ENCODE data around the gene KCNJ5. TPM values are rescaled to one million over a fixed set of nuclear protein-coding genes. Genes with fewer than 3 reads are reported as not detected.

The KCNJ5 gene
- total RNA-seq, 1 experiment from 2014 or later, result 0.11 TPM

DNA sequence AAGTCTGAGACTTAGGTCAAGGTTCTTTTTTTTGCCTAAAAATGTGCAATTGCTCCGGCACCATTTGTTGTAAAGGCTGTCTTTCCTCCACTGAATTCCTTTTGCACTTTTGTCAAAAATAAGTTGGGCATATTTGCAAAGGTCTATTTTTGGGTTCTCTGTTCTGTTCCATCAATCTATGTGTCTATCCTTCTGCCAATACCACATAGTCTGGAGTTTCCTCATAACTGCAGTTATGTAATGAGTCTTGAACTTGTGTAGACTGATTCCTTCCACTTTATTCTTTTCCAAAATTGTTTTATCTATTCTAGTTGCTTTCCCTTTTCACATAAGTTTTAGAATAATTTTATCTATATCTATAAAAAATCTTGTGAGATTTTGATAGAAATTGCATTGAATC lies 6.7 kb downstream of the KCNJ5 start:
- H2BK5ac ChIP-seq (ENCODE audit: insufficient read length, low read length), result no peak overlapping the region
- WGBS (ENCODE audit: extremely low coverage, insufficient read length, low lambda C conversion rate), result no CpG with 5 or more reads among the region's 1 CpG
- H3K4me1 ChIP-seq (ENCODE audit: insufficient read depth, low read length), result no peaks in the 10 kb centered on the region; the same call in 1 of the 2 replicates
- no peak overlapping the region for H4K5ac ChIP-seq (ENCODE audit: insufficient read length, low read depth, low read length)
- Mint-ChIP-seq H3K4me3 (no peak overlapping the region), H3K27ac (no peak overlapping the region), H3K9me3 (no peaks in the 10 kb centered on the region; a peak in 2 of 5 replicates), H3K27me3 (ENCODE audit: low read depth) (peaks cover 93% of the 10 kb centered on the region), H3K4me1 (peaks cover 18 to 25% of the 10 kb centered on the region in 2 experiments), H3K36me3 (ENCODE audit: insufficient read depth in 1 of 3, low read depth in 3 of 3) (no peaks in the 10 kb centered on the region)
- H2BK12ac ChIP-seq (ENCODE audit: insufficient read length, low read depth, low read length), result no peak overlapping the region
- no peak overlapping the region for H4K8ac ChIP-seq (replicated peaks; ENCODE audit: insufficient read length, low read depth, low read length)
- peaks cover 4% of the 10 kb centered on the region for H4K20me1 ChIP-seq (ENCODE audit: control insufficient read depth, insufficient read depth, insufficient read length)
- H3K18ac ChIP-seq (ENCODE audit: insufficient read length, low read depth, low read length), result no peak overlapping the region
- no peak overlapping the region for H3K27ac ChIP-seq (ENCODE audit: insufficient read length, low read depth, low read length)
- H2AFZ ChIP-seq (ENCODE audit: low read length), result no peak overlapping the region
- TF ChIP-seq, protein P1, sequence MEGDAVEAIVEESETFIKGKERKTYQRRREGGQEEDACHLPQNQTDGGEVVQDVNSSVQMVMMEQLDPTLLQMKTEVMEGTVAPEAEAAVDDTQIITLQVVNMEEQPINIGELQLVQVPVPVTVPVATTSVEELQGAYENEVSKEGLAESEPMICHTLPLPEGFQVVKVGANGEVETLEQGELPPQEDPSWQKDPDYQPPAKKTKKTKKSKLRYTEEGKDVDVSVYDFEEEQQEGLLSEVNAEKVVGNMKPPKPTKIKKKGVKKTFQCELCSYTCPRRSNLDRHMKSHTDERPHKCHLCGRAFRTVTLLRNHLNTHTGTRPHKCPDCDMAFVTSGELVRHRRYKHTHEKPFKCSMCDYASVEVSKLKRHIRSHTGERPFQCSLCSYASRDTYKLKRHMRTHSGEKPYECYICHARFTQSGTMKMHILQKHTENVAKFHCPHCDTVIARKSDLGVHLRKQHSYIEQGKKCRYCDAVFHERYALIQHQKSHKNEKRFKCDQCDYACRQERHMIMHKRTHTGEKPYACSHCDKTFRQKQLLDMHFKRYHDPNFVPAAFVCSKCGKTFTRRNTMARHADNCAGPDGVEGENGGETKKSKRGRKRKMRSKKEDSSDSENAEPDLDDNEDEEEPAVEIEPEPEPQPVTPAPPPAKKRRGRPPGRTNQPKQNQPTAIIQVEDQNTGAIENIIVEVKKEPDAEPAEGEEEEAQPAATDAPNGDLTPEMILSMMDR (conservative IDR thresholded peaks at IDR 0.05), result no peak
- H3K23ac ChIP-seq (ENCODE audit: insufficient read length, low read depth, low read length), result no peak overlapping the region
- H3K56ac ChIP-seq (ENCODE audit: insufficient read length, low read depth, low read length), result no peak overlapping the region
- peaks cover 41% of the 10 kb centered on the region for H3K27me3 ChIP-seq (ENCODE audit: insufficient read depth, low read length)
- DNase-seq, result no peak
- H2BK20ac ChIP-seq (ENCODE audit: low read depth, low read length, poor library complexity, severe bottlenecking), result no peak overlapping the region
- H3K79me2 ChIP-seq (ENCODE audit: insufficient read depth, low read length), result no peaks in the 10 kb centered on the region
- H3K4ac ChIP-seq (ENCODE audit: low read depth, low read length), result no peak overlapping the region
- no peak overlapping the region for H2BK15ac ChIP-seq (ENCODE audit: low read depth, low read length)
- H3K9me3 ChIP-seq (ENCODE audit: control insufficient read depth, low read depth, low read length), result no peaks in the 10 kb centered on the region
- no peak overlapping the region for H3T11ph ChIP-seq (ENCODE audit: low read length)
- no peak overlapping the region for H3K14ac ChIP-seq (ENCODE audit: insufficient read depth, low read length)
- no peak overlapping the region for H2BK120ac ChIP-seq (ENCODE audit: low read depth, low read length, poor library complexity, severe bottlenecking)
- no peak overlapping the region for H3K4me2 ChIP-seq (ENCODE audit: insufficient read depth, insufficient read length, low read length)
- no peak overlapping the region for H4K91ac ChIP-seq (ENCODE audit: insufficient read length, low read depth, low read length)
- no peak overlapping the region for H3K9ac ChIP-seq (ENCODE audit: extremely low read depth, insufficient read length, low read length)
- H3K23me2 ChIP-seq (ENCODE audit: insufficient read length, low read depth, low read length, poor library complexity, severe bottlenecking), result peaks cover 5% of the 10 kb centered on the region
- no peaks in the 10 kb centered on the region for H3K79me1 ChIP-seq (ENCODE audit: insufficient read depth, low read depth, low read length, poor library complexity, severe bottlenecking)
- H2AK5ac ChIP-seq (ENCODE audit: insufficient read length, low read length), result no peak overlapping the region

All from H9 (cell line).